ENCODE results near the gene BORCS6.
A peak's percentile ranks its signal among the peaks of the same experiment; 100 is the strongest.
"Not testable (repeated sequence)": the region's sequence is repeated elsewhere in the genome, so short reads cannot be mapped to it uniquely, and the experiment has no call there.

The BORCS6 gene

GRCh38 chr17:8189711-8190477, at the start of gene BORCS6:
BORCS6 (minus strand) TSS chr17:8190180; CDS start chr17:8190140, 40 bp downstream.
- DNase-seq, result peak; percentile 97

GRCh38 chr17:8237886-8238285, 47.9 kb upstream of the BORCS6 start:
- no peak for DNase-seq

- DNase-seq, result no peak
Observed at GRCh38 chr17:8237175-8237574, 47.2 kb upstream of the BORCS6 start.

GRCh38 chr17:8235676-8236075, 45.7 kb upstream of the BORCS6 start:
- DNase-seq, result no peak

- no peak for DNase-seq
Observed at GRCh38 chr17:8234361-8235270, 44.6 kb upstream of the BORCS6 start.

- no peak for DNase-seq
Observed at GRCh38 chr17:8231701-8232100, 41.7 kb upstream of the BORCS6 start.

GRCh38 chr17:8227238-8227581, 37.2 kb upstream of the BORCS6 start:
- DNase-seq, result no peak

- peak; percentile 80 for DNase-seq
Observed at GRCh38 chr17:8226536-8227237, 36.7 kb upstream of the BORCS6 start.

- DNase-seq, result peak; percentile 62
Observed at GRCh38 chr17:8225813-8226535, 36.0 kb upstream of the BORCS6 start.

- no peak for DNase-seq
Observed at GRCh38 chr17:8224891-8225812, 35.2 kb upstream of the BORCS6 start.

GRCh38 chr17:8223356-8224126, 33.6 kb upstream of the BORCS6 start:
- DNase-seq, result peak; percentile 68

GRCh38 chr17:8222630-8223355, 32.8 kb upstream of the BORCS6 start:
- peak; percentile 94 for DNase-seq

- DNase-seq, result no peak
Observed at GRCh38 chr17:8222380-8222629, 32.3 kb upstream of the BORCS6 start.

- peak; percentile 92 for DNase-seq
Observed at GRCh38 chr17:8221663-8222379, 31.8 kb upstream of the BORCS6 start.

GRCh38 chr17:8220783-8221662, 31.0 kb upstream of the BORCS6 start:
- peak; percentile 92 for DNase-seq

GRCh38 chr17:8214000-8214399, 24.0 kb upstream of the BORCS6 start:
- DNase-seq, result not testable (repeated sequence)

GRCh38 chr17:8212312-8213180, 22.6 kb upstream of the BORCS6 start:
- DNase-seq, result no peak
